ENCODE measurements around the gene MAP3K4. TPM values are rescaled to one million over a fixed set of nuclear protein-coding genes. Genes with fewer than 3 reads are reported as not detected.

Gene MAP3K4
- total and polyA plus RNA-seq, 7 donors, result 4.6 to 79.2 (median 22.7) TPM

GRCh38 chr6:160999516-160999915 is 7.9 kb downstream of the MAP3K4 start:
- intact Hi-C loops (cut with DNase I), result loop anchor here (10.0 kb wide), 1 partner anchor 225 kb away; no protein-coding TSS in a partner anchor
- DNase-seq, result no peak
- 80 to 87% methylated on average over 7 of the region's 7 CpGs for WGBS, 2 donors

GRCh38 chr6:161000632-161001031 is 9.1 kb downstream of the MAP3K4 start:
- peaks cover 0 to 45% (median 19%) of the 10 kb centered on the region in 4 donors for H3K4me1 ChIP-seq
- no peaks in the 10 kb centered on the region for H3K36me3 ChIP-seq
- H3K4me3 ChIP-seq, result no peak overlapping the region
- DNase-seq, result no peak
- no peak overlapping the region for H3K27ac ChIP-seq
- H3K9me3 ChIP-seq, result no peaks in the 10 kb centered on the region
- intact Hi-C loops (cut with DNase I), result no loop called here
- TF ChIP-seq CTCF (IDR thresholded peaks at IDR 0.05) (no peak), POLR2A (IDR thresholded peaks at IDR 0.05) (no peak), POLR2AphosphoS5 (IDR thresholded peaks at IDR 0.05) (no peak), EP300 (IDR thresholded peaks at IDR 0.05) (no peak)
- 95 to 99% methylated on average over 1 of the region's 1 CpG for WGBS, 2 donors
- H3K27me3 ChIP-seq, result no peaks in the 10 kb centered on the region

More at GRCh38 chr6:160999516-160999915, 7.9 kb downstream of the MAP3K4 start:
- Histone ChIP-seq H3K4me3 (no peak overlapping the region), H3K4me1 (peaks cover 0 to 43% (median 22%) of the 10 kb centered on the region in 4 donors), H3K27me3 (no peaks in the 10 kb centered on the region), H3K36me3 (no peaks in the 10 kb centered on the region), H3K27ac (no peak overlapping the region), H3K9me3 (no peaks in the 10 kb centered on the region)
- TF ChIP-seq POLR2A (IDR thresholded peaks at IDR 0.05), result no peak
- no peak for TF ChIP-seq POLR2AphosphoS5 (IDR thresholded peaks at IDR 0.05)
- TF ChIP-seq EP300 (IDR thresholded peaks at IDR 0.05), result no peak
- TF ChIP-seq CTCF (IDR thresholded peaks at IDR 0.05), result no peak

DNA sequence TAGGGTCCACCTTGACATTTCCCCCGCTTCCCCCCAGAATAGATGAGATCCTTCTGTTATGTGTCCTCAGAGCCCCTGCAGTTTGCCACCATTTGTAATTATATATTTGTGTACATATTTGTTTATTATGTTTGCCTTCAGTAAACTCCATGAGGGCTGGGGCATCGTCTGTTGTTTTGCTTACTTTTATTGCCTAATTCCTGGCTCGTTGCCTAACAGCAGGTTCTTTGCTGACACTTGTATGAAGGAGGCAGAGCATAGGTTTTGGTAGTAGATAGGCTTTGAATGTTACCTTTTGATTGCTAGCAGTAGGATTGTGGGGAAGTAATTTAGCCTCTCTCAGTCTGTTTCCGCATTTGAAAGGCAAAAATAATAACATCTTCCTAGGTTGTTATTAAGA is 9.9 kb downstream of the MAP3K4 start:
- intact Hi-C loops (cut with DNase I), result no loop called here
- Histone ChIP-seq H3K36me3 (no peaks in the 10 kb centered on the region), H3K4me1 (peaks cover 0 to 42% (median 16%) of the 10 kb centered on the region in 4 donors), H3K4me3 (no peak overlapping the region), H3K9me3 (no peaks in the 10 kb centered on the region), H3K27ac (no peak overlapping the region), H3K27me3 (no peaks in the 10 kb centered on the region)
- DNase-seq, result no peak
- TF ChIP-seq EP300 (IDR thresholded peaks at IDR 0.05), result no peak
- no peak for TF ChIP-seq CTCF (IDR thresholded peaks at IDR 0.05)
- TF ChIP-seq POLR2AphosphoS5 (IDR thresholded peaks at IDR 0.05), result no peak
- TF ChIP-seq POLR2A (IDR thresholded peaks at IDR 0.05), result no peak
- 45 to 67% methylated on average over 4 of the region's 4 CpGs for WGBS, 2 donors

- WGBS, 2 donors, result 94% methylated on average over 2 of the region's 2 CpGs
Observed at GRCh38 chr6:161003336-161003735, 11.8 kb downstream of the MAP3K4 start.

More at GRCh38 chr6:161003336-161003735, 11.8 kb downstream of the MAP3K4 start:
- intact Hi-C loops (cut with DNase I), result no loop called here
- no peak for TF ChIP-seq CTCF (IDR thresholded peaks at IDR 0.05)
- TF ChIP-seq POLR2AphosphoS5 (IDR thresholded peaks at IDR 0.05), result no peak
- no peak for TF ChIP-seq POLR2A (IDR thresholded peaks at IDR 0.05)
- no peak for TF ChIP-seq EP300 (IDR thresholded peaks at IDR 0.05)
- no peak overlapping the region for H3K4me3 ChIP-seq
- peaks cover 0 to 28% (median 9%) of the 10 kb centered on the region in 4 donors for H3K4me1 ChIP-seq
- H3K27me3 ChIP-seq, result no peaks in the 10 kb centered on the region
- DNase-seq, result no peak
- H3K9me3 ChIP-seq, result no peaks in the 10 kb centered on the region
- H3K27ac ChIP-seq, result no peak overlapping the region
- H3K36me3 ChIP-seq, result no peaks in the 10 kb centered on the region

Data from sigmoid colon (tissue), 7 donors.